ENCODE results near the gene ZNF358. TPM values are rescaled to one million over a fixed set of nuclear protein-coding genes. Genes with fewer than 3 reads are reported as not detected.
"Not testable (repeated sequence)": the region's sequence is repeated elsewhere in the genome, so short reads cannot be mapped to it uniquely, and the experiment has no call there.

Gene ZNF358
- total RNA-seq, 2 experiments from 2014 or later = 5.1 to 5.2 TPM

DNA sequence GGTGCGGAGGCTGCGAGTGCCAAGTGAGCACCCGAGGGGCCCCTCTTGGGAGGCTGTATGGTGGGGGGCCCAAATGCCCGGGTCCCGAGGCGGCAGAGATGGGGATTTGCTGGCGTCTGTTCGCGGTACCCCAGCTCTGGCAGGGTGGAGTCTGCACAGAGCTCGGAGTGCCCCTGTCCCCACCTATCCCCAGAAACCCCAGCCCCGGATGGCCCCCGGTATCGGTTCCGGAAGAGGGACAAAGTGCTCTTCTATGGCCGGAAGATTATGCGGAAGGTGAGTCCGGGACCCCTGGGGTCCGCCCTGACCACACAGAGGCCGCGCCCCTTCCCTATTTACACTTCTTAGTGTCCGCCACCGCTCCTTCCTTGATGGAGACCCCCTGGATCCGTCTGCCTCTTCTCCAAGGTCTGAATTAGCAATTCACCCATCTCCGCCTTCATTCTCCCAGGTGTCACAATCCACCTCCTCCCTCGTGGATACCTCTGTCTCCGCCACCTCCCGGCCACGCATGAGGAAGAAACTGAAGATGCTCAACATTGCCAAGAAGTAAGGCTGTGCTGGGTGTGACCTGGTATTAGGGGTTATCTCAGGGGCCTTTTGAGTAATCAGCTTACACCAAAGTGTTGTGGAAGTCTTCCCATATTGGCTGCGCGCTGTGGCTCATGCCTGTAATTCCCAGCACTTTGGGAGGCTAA is 20.2 kb downstream of the ZNF358 start:
- peak overlapping the region; percentile 87 for H3K27ac Mint-ChIP-seq
- peaks cover 29% of the 10 kb centered on the region for H3K4me1 Mint-ChIP-seq (ENCODE audit: low read depth)
- TF ChIP-seq, protein P1, sequence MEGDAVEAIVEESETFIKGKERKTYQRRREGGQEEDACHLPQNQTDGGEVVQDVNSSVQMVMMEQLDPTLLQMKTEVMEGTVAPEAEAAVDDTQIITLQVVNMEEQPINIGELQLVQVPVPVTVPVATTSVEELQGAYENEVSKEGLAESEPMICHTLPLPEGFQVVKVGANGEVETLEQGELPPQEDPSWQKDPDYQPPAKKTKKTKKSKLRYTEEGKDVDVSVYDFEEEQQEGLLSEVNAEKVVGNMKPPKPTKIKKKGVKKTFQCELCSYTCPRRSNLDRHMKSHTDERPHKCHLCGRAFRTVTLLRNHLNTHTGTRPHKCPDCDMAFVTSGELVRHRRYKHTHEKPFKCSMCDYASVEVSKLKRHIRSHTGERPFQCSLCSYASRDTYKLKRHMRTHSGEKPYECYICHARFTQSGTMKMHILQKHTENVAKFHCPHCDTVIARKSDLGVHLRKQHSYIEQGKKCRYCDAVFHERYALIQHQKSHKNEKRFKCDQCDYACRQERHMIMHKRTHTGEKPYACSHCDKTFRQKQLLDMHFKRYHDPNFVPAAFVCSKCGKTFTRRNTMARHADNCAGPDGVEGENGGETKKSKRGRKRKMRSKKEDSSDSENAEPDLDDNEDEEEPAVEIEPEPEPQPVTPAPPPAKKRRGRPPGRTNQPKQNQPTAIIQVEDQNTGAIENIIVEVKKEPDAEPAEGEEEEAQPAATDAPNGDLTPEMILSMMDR (IDR thresholded peaks at IDR 0.05) = no peak
- ATAC-seq (ENCODE audit: poor library complexity) (no peak), DNase-seq (no peak)
- Histone ChIP-seq H3K4me3 (ENCODE audit: low read length) (peak overlapping the region; percentile 93), H3K4me1 (ENCODE audit: insufficient read depth, low read length) (peaks cover 40% of the 10 kb centered on the region), H3K9me3 (ENCODE audit: control insufficient read depth in 1 of 2, insufficient read depth in 1 of 2, low read length in 2 of 2) (no peaks in the 10 kb centered on the region), H3K36me3 (ENCODE audit: insufficient read depth, low read length) (peaks cover 17% of the 10 kb centered on the region), H3K27ac (ENCODE audit: low read depth in 1 of 2, low read length in 2 of 2) (peak overlapping the region; percentile 67 to 79), H3K27me3 (ENCODE audit: control insufficient read depth in 1 of 2, insufficient read depth in 2 of 2, low read length in 2 of 2) (no peaks in the 10 kb centered on the region)
- H3K9me3 Mint-ChIP-seq = no peaks in the 10 kb centered on the region
- H3K27me3 Mint-ChIP-seq = no peaks in the 10 kb centered on the region
- CTCF ChIA-PET = interaction anchor here (2.1 kb wide), 1 partner anchor 32 kb away, joined by 10 read pairs; no protein-coding TSS in a partner anchor
- H3K4me3 Mint-ChIP-seq = peak overlapping the region; percentile 98
- POLR2A ChIA-PET = interaction anchor here (1.2 to 3.2 kb wide), 2 partner anchors 14 to 93 kb away, joined by 4 to 50 read pairs; partner anchors contain the start of genes MCOLN1, PET100 and XAB2
- intact Hi-C loops (cut with DNase I, micrococcal nuclease) = loop anchor here in 1 of 2 experiments (2.0 to 10.0 kb wide), 5 partner anchors 15 to 1173 kb away; partner anchors contain the start of genes MAP2K7, PET100, PEX11G and XAB2
- H3K36me3 Mint-ChIP-seq (ENCODE audit: low read depth) = peaks cover 30% of the 10 kb centered on the region

DNA sequence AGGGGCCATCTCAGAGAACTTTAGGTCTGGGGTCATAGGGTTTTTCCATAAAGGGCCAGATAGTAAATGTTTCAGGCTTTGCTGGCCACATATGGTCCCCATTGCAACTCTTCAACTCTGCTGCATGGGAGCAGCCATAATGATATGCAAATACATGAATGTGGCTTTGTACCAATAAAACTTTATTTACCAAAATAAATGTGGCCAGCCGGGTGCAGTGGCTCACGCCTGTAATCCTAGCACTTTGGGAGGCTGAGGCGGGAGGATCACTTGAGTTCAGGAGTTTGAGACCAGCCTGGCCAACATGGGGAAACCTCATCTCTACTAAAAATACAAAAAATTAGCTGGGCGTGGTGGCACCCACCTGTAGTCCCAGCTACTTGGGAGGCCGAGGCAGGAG is 23.1 kb downstream of the ZNF358 start:
- intact Hi-C loops (cut with DNase I, micrococcal nuclease) = loop anchor here in 1 of 2 experiments (5.0 to 10.0 kb wide), 2 partner anchors 88 to 366 kb away; partner anchors contain the start of genes MAP2K7, PET100 and XAB2
- H3K36me3 Mint-ChIP-seq (ENCODE audit: low read depth) = peaks cover 47% of the 10 kb centered on the region

DNA sequence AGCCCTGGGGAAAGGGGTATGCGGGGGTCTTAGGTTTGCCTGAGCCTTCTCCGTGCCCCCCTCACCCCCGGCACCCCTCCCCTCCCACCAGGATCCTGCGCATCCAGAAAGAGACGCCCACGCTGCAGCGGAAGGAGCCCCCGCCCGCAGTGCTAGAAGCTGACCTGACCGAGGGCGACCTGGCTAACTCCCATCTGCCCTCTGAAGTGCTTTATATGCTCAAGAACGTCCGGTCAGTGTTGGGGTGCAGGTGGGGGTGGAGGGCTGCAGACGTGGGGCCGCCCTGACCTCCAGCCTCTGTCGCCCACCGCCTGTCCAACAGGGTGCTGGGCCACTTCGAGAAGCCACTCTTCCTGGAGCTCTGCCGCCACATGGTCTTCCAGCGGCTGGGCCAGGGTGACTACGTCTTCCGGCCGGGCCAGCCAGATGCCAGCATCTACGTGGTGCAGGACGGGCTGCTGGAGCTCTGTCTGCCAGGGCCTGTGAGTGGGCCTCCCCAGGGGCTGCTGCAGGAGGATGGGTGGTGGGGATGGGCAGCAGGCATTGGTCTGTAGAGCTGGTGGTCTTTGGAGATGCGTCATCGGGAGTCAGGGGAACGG is 24.0 kb downstream of the ZNF358 start:
- Mint-ChIP-seq H3K4me1 (ENCODE audit: low read depth) (peaks cover 16% of the 10 kb centered on the region), H3K27ac (no peak overlapping the region), H3K9me3 (no peaks in the 10 kb centered on the region), H3K27me3 (no peaks in the 10 kb centered on the region), H3K4me3 (no peak overlapping the region), H3K36me3 (ENCODE audit: low read depth) (peaks cover 52% of the 10 kb centered on the region)
- H3K36me3 ChIP-seq (ENCODE audit: insufficient read depth, low read length) = peaks cover 41% of the 10 kb centered on the region
- DNase-seq (no peak), ATAC-seq (ENCODE audit: poor library complexity) (no peak)
- no peak overlapping the region for H3K27ac ChIP-seq (ENCODE audit: low read depth in 1 of 2, low read length in 2 of 2)
- H3K4me1 ChIP-seq (ENCODE audit: insufficient read depth, low read length) = peaks cover 28% of the 10 kb centered on the region
- no peaks in the 10 kb centered on the region for H3K9me3 ChIP-seq (ENCODE audit: control insufficient read depth in 1 of 2, insufficient read depth in 1 of 2, low read length in 2 of 2)
- no peaks in the 10 kb centered on the region for H3K27me3 ChIP-seq (ENCODE audit: control insufficient read depth in 1 of 2, insufficient read depth in 2 of 2, low read length in 2 of 2)
- H3K4me3 ChIP-seq (ENCODE audit: low read length) = no peak overlapping the region
- intact Hi-C loops (cut with DNase I, micrococcal nuclease) = loop anchor here in 1 of 2 experiments (5.0 to 10.0 kb wide), 2 partner anchors 87 to 365 kb away; partner anchors contain the start of genes MAP2K7, PET100 and XAB2
- CTCF ChIA-PET = no interaction called here
- TF ChIP-seq, protein P1 (IDR thresholded peaks at IDR 0.05) = no peak
- POLR2A ChIA-PET = interaction anchor here (2.1 kb wide), 1 partner anchor 18 kb away, joined by 7 read pairs; the partner anchor contains the start of gene MCOLN1

More for the DNA sequence above, 23.1 kb downstream of the ZNF358 start:
- H3K9me3 Mint-ChIP-seq; DNase-seq; H3K4me3 ChIP-seq (ENCODE audit: low read length); ATAC-seq (ENCODE audit: poor library complexity); H3K9me3 ChIP-seq (ENCODE audit: control insufficient read depth in 1 of 2, insufficient read depth in 1 of 2, low read length in 2 of 2); H3K27ac ChIP-seq (ENCODE audit: low read depth in 1 of 2, low read length in 2 of 2); H3K4me3 Mint-ChIP-seq; CTCF ChIA-PET; H3K27me3 Mint-ChIP-seq; H3K27ac Mint-ChIP-seq; H3K27me3 ChIP-seq (ENCODE audit: control insufficient read depth in 1 of 2, insufficient read depth in 2 of 2, low read length in 2 of 2): not testable (repeated sequence)
- peaks cover 25% of the 10 kb centered on the region for H3K4me1 Mint-ChIP-seq (ENCODE audit: low read depth)
- H3K4me1 ChIP-seq (ENCODE audit: insufficient read depth, low read length) = peaks cover 31% of the 10 kb centered on the region
- POLR2A ChIA-PET = interaction anchor here (2.1 kb wide), 1 partner anchor 17 kb away, joined by 7 read pairs; the partner anchor contains the start of gene MCOLN1
- H3K36me3 ChIP-seq (ENCODE audit: insufficient read depth, low read length) = peaks cover 41% of the 10 kb centered on the region

Measured in CD4-positive, alpha-beta T cell (primary cell).